Mammary epithelial cell (primary cell): ENCODE data around the gene EIF1.
"Not testable (repeated sequence)": the region's sequence is repeated elsewhere in the genome, so short reads cannot be mapped to it uniquely, and the experiment has no call there.

ENCODE experiments used
- EZH2 ChIP-seq: IDR thresholded peaks from 2 replicates; pipeline ENCODE4 v1.6.1; 2012; ENCODE audit warnings: low read length, inconsistent platforms, borderline replicate concordance
- TF ChIP-seq, protein P1 (sequence below), 2 donors: IDR thresholded peaks in 1 of 2; conservative IDR thresholded peaks in 1 of 2; 2 replicates each; pipeline ENCODE4 v1.5.1; 2011 to 2012; ENCODE audit warnings: inconsistent platforms in 2 of 2, low read length in 2 of 2, mild to moderate bottlenecking in 2 of 2, control low read depth in 1 of 2, low read depth in 1 of 2; ENCODE audit not compliant: insufficient read depth in 1 of 2; ENCODE audit errors: extremely low read depth in 1 of 2

DNA sequence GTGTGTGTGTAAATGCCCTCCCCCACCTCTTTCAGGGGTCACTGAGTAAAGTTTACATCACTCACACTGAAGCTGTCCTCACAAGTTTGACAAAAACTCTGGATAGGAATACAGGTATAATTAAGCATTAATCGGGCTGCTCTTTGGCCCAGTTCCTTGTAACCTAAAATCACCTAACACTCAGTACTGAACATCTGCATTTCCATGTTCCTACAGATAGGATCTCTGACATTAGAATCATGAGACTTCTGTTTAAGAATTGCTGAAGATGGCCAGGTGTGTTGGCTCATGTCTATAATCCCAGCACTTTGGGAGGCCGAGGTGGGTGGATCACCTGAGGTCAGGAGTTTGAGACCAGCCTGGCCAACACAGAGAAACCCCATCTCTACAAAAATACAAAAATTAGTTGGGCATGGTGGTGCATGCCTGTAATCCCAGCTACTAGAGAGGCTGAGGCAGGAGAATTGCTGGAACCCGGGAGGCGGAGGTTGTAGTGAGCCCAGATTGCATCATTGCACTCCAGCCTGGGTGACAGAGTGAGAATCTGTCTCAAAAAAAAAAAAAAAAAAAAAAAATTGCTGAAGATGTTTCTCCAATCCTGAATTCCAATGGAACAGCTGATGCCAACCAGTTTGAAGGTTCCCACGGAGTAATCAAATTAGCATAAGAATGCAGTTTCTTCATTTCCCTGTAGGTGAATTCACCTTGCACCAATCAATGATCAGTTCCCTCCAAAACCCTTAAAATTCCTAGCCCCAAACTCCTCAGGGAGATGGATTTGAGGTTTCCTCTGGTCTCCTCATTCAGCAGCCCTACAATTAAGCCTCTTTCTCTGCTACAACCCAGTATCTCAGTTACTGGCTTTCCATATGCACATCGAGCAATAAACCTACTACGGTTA is 13.3 kb upstream of the EIF1 start:
- TF ChIP-seq, protein P1, sequence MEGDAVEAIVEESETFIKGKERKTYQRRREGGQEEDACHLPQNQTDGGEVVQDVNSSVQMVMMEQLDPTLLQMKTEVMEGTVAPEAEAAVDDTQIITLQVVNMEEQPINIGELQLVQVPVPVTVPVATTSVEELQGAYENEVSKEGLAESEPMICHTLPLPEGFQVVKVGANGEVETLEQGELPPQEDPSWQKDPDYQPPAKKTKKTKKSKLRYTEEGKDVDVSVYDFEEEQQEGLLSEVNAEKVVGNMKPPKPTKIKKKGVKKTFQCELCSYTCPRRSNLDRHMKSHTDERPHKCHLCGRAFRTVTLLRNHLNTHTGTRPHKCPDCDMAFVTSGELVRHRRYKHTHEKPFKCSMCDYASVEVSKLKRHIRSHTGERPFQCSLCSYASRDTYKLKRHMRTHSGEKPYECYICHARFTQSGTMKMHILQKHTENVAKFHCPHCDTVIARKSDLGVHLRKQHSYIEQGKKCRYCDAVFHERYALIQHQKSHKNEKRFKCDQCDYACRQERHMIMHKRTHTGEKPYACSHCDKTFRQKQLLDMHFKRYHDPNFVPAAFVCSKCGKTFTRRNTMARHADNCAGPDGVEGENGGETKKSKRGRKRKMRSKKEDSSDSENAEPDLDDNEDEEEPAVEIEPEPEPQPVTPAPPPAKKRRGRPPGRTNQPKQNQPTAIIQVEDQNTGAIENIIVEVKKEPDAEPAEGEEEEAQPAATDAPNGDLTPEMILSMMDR (conservative IDR thresholded peaks at IDR 0.05 in 1 of 2, IDR thresholded peaks at IDR 0.05 in 1 of 2; ENCODE audit: extremely low read depth in 1 of 2, insufficient read depth in 1 of 2, low read depth in 1 of 2, low read length in 2 of 2): not testable (repeated sequence)
- not testable (repeated sequence) for TF ChIP-seq EZH2
